Lower leg skin (tissue), 3 donors: ENCODE measurements around the gene PEX5.

ENCODE experiments used
- POLR2A ChIP-seq, 2 donors: fragments of 450-650 bp; IDR thresholded peaks; one replicate each; pipeline ENCODE4 v1.6.1; 2016 to 2017; ENCODE audit warnings: antibody characterized with exemption in 2 of 2, mild to moderate bottlenecking in 1 of 2, moderate library complexity in 1 of 2
- TF ChIP-seq, protein P1 (sequence below), 3 donors: fragments of 450-650 bp; IDR thresholded peaks; one replicate each; pipeline ENCODE4 v1.5.1; 2016; ENCODE audit warnings: antibody characterized with exemption in 3 of 3, mild to moderate bottlenecking in 3 of 3, moderate library complexity in 2 of 3

DNA sequence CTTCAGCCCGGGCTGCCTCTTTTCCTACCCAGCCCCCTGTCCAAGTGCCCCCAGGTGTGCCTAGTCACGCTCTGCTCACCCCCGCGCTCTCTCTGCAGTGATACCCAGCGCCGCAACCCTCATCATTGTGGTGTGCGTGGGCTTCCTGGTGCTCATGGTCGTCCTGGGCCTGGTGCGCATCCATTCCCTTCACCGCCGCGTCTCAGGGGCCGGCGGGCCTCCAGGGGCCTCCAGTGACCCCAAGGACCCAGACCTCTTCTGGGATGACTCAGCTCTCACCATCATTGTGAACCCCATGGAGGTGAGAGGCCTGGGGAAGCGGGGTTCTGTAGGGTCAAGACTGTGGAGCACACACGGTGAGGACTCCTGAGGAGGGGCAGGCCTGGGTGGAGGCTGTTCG, 32.1 kb upstream of the PEX5 start:
- TF ChIP-seq, protein P1, sequence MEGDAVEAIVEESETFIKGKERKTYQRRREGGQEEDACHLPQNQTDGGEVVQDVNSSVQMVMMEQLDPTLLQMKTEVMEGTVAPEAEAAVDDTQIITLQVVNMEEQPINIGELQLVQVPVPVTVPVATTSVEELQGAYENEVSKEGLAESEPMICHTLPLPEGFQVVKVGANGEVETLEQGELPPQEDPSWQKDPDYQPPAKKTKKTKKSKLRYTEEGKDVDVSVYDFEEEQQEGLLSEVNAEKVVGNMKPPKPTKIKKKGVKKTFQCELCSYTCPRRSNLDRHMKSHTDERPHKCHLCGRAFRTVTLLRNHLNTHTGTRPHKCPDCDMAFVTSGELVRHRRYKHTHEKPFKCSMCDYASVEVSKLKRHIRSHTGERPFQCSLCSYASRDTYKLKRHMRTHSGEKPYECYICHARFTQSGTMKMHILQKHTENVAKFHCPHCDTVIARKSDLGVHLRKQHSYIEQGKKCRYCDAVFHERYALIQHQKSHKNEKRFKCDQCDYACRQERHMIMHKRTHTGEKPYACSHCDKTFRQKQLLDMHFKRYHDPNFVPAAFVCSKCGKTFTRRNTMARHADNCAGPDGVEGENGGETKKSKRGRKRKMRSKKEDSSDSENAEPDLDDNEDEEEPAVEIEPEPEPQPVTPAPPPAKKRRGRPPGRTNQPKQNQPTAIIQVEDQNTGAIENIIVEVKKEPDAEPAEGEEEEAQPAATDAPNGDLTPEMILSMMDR (IDR thresholded peaks at IDR 0.05) = no peak
- no peak for TF ChIP-seq POLR2A (IDR thresholded peaks at IDR 0.05)
